ENCODE measurements around the gene ENAM.

DNA sequence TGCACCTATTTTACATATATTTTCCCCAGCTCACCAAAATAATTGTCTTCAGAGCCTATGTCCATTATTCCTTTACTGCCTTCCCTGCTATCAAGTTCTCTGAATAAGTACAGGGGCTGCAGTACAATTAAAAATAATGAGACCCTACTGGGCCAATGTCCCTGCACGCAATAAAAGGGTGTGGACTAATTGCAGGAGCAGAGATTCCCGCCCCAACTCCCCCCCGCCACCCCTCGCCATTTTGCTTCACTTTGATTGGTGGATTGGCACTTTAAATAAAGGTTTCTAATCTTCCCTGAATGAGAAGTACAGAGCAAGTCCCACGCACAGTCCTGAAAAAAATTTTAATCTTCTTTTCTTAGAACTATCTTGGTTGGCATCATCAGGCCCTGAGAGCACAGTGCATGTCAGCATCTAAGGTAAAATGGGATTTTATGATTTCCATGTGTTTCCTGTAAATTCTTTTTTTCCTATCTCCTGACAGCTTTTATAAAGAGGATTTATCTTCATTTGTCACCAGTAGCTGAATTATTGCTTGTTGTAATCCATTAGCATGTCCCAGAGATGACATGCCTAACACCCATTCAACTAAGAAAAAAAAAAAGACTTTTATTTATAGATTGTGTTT lies 36.5 kb upstream of the ENAM start, which contains the start of gene AMBN:
- TF ChIP-seq POLR2AphosphoS5 (IDR thresholded peaks at IDR 0.05; ENCODE audit: insufficient read depth in 1 of 2, low read depth in 1 of 2), result no peak
- TF ChIP-seq, protein P1, sequence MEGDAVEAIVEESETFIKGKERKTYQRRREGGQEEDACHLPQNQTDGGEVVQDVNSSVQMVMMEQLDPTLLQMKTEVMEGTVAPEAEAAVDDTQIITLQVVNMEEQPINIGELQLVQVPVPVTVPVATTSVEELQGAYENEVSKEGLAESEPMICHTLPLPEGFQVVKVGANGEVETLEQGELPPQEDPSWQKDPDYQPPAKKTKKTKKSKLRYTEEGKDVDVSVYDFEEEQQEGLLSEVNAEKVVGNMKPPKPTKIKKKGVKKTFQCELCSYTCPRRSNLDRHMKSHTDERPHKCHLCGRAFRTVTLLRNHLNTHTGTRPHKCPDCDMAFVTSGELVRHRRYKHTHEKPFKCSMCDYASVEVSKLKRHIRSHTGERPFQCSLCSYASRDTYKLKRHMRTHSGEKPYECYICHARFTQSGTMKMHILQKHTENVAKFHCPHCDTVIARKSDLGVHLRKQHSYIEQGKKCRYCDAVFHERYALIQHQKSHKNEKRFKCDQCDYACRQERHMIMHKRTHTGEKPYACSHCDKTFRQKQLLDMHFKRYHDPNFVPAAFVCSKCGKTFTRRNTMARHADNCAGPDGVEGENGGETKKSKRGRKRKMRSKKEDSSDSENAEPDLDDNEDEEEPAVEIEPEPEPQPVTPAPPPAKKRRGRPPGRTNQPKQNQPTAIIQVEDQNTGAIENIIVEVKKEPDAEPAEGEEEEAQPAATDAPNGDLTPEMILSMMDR (IDR thresholded peaks at IDR 0.05), result no peak
- TF ChIP-seq POLR2A (IDR thresholded peaks at IDR 0.05), result no peak

All from vagina (tissue), 2 donors.